ENCODE results near the gene TCF7L1.
"Not testable (repeated sequence)": the region's sequence is repeated elsewhere in the genome, so short reads cannot be mapped to it uniquely, and the experiment has no call there.

TCF7L1 gene

DNA sequence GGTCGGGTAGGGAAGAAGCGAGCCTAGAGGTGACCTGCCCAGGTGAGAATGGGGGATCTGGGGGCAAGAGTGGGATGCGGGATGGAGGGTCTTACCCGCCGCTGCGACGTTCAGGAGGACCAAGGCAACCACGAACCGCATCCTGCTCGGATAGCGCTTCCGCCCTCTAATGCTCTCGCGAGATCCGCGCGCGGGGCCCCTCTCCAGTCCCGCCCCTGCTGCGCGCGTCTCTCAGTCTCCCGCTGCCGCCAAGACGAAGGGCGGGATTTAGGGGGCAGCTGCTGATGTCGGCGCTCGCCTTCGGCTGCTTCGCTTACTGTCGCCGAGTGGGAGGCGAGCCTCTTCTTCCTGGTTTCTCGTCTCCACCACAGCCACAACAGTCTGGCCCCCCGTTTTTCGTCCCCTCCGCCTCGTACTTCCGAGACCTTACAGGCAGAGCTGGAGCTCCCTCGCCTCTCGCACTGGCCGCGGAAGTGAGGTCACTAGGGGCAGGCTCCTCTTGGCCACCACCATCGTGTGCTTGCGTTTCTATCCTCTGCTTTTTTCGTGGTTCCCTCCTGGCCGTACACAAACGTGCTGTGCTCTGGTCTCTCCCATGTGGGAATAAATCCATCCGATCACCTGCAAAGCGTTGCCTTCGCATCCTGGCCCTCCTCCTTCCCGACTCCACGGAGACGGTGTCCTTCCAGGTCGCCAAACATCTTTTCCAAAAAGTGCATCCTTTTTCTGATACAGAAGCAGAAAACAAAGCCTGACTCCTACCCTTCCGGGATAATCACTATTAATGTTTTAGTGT lies 194.8 kb downstream of the TCF7L1 start, which contains the start of gene TGOLN2:
TSS of gene TGOLN2 (minus strand) at position 168 of the 796 bp plus-strand sequence. CDS start at position 141, 27 bp downstream.
- peak; percentile 96 for DNase-seq

DNA sequence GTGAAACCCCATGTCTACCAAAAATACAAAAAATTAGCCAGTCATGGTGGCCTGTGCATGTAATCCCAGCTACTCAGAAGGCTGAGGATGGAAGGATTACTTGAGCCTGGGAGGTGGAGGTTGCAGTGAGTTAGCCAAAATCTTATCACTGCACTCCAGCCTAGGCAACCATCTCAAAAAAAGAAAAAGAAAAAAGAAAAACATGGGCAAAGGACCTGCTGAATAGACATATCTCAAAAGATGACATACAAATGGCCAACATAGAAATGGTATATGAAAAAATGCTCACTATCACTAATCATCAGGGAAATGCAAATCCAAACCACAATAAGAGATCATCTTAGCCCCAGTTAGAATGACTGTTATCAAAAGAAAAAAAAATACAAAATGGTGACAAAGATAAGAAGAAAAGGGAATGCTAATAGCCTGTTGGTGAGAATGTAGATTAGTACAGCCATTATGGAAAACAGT lies 196.0 kb downstream of the TCF7L1 start:
- no peak for DNase-seq

DNA sequence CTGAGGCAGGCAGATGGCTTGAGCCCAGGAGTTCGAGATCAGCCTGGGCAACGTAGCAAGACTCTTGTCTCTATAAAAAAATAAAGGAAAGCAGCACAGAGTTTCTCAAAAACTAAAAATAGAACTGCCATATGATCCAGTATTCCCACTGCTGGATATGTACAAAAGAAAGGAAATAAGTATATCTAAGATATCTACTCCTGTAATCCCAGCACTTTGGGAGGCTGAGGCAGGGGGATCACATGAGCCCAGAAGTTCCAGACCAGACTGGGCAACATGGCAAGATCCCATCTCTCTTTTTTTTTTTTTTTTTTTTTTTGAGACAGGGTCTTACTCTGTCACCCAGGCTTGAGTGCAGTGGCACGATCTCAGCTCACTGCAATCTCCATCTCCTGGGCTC lies 196.5 kb downstream of the TCF7L1 start:
- DNase-seq, result not testable (repeated sequence)

DNA sequence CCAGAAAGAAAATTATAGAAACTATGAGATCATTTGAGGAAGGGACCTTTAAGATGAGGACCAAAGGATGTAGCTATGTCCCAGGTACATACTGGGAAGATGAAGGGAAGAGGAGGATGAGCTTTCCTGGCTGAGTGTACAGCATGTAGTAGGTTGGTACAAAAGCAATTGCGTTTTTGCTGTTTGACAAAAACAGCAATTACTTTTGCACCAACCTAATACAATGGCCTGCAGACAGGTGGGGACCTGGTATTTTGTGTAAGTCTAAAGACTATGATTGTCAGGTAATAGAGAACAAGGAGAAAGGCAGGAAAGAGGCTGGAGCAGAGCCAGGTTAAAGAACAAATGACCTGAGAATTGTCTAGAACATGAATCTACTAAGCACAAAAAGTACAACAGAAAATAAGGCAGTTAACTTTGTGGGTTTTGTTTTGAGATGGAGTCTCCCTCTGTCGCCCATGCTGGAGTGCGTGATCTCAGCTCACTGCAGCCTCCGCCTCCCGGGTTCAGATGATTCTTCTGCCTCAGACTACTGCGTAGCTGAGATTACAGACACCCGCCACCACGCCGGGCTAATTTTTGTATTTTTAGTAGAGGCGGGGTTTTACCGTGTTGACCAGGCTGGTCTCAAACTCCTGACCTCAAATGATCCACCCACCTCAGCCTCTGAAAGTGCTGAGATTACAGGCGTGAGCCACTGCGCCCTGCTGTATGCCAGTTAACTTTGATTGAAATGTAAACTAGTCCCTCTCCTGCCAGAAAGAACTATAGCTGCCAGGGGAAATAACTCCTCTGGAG lies 197.8 kb downstream of the TCF7L1 start:
- DNase-seq, result no peak

DNA sequence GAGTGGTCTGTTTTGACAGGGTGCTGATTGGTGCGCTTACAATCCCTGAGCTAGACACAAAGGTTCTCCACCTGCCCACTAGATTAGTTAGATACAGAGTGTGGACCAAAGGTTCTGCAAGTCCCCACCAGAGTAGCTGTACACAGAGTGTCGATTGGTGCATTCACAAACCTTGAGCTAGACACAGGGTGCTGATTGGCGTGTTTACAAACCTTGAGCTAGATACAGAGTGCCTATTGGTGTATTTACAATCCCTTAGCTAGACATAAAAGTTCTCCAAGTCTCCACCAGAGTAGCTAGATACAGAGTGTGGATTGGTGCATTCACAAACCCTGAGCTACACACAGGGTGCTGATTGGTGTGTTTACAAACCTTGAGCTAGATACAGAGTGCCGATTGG lies 200.7 kb downstream of the TCF7L1 start:
- not testable (repeated sequence) for DNase-seq

DNA sequence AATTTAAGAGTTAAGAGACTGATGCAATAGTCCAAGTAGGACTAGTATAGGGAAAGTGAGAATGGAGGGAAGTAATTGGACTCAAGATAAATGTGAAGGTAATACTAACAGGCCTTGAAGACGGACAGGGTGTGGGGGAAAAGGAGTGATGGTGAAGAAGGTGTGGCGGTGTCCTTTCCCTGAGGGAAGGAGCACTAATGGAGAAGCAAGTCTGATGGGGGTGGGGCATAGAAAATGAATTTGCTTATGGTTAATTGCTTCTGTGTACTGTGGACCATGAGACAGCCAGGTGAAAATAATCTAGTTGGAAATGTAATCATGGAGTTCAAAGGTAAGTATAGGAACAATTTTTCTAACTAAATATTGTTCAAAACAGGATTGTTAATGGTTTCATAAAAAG lies 201.7 kb downstream of the TCF7L1 start:
- no peak for DNase-seq

DNA sequence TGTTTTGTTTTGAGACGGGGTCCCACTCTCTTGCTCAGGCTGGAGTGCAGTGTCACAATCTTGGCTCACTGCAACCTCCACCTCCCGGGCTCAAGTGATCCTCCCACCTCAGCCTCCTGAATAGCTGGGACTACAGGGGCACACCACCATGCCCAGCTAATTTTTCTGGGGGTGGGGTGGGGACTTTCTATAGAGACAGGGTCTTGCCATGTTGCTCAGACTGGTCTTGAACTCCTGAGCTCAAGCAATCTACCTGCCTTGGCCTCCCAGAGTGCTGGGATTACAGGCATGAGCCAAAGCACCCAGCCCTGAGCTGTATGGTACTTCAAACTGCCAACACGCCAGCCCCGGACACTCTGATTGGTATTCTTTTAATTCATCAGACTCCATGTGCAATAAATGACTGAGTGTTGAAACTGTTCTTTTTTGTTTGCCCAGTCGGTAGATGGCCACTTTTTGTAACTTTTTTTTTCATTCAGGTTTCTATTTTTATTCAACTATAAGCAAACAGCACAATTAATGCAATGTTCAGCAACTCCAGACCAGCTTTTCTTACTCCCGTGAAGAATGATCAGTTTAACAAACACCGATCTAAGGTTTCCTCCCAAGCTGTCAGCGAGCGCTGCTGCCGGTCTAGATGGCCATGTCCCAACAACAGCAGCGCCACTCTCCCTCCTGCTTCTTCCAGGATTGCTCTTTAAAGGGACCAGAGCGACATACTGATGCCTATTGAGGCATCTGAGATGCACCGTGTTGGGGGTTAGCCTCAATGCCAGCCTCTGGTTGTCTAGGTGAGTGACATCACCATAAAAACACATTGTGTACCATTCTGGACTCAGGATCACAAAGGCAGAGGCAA lies 207.1 kb downstream of the TCF7L1 start:
- DNase-seq, result no peak

DNA sequence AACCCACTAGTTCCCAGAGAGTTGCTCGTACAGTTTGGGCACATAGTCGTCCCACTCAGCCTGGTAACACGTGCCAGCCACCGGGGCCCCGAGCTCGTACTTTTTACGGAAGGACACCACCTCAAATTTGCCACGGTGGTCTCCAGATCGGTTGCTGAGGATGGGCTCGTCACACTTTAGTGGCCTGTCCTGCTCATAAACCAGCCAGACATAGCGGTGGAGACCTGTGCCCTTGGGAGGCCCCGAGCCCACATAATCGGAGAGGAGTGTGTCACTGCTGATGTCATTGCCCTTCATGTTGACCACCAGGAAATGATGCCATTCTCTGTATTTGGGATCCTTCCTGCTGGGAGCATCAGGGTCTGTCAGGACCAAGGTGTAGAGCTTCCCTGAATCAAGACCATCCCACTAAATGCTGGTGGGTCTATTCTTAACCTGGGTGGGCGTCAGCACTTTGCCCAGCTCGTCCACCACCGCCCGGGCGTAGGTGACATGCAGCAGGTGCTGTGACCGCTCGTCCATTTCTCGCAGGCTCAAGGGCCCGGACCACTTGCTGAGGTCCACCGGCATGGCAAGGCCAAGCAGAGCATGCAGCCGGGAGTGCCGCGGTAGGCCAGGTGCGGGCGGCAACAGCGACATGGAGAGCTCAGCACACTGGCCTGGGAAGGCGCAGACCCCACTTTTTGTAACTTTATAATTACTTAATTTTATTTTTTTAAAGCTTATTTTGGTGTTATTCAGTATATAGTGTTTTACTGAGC lies 208.3 kb downstream of the TCF7L1 start:
- DNase-seq, result no peak

DNA sequence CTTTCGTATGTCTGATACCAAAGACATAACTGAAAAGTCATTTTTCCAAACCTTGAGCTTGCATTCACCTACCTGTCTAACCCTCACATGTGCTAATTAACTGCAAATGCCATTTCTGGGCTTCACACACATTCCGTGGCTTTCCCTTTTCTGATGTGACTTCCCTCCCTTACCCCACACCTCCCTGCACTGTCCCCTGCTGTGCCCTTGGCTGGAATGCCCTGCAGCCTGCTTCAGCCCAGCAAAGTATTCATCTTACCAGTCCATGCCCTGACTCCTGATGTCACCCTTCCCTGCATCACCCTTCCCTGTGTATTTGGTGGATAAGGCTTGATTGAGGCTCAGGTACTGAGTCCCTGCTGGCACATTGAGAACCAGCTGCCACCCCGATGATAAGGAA lies 209.0 kb downstream of the TCF7L1 start:
- DNase-seq, result no peak

DNA sequence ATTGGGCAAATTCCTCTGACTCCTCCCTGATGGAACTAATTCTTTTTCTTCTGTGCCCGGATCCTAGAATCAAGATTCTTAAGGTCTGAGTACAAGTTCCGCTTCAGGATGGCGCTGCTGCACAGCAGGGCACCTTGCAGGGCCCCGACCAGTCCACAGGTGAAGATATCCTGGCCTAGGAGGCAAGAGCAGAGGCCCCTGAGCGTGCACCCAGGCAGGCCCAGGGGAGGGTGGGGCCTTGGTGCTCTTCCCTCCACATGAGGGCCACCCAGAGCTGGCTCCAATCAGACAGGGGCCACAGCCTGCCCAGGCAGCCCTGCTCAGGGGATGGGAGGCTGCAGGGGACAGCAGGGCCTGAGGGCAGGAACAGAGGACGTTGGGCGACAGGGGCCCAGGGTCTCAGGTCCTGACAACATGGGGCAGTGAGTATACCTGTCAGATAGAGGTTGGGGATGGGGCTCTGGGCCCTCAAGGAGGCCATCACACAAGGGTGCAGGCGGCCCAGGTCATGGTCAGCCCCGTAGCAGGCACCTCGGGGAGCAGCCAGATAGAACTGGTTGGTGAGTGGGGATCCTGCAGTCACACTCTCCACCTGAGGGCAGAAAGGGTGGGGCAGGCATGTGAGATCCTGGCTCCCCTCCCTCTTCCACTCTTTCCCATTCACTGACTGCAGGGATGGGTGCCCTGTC lies 210.2 kb downstream of the TCF7L1 start:
- DNase-seq, result not testable (repeated sequence)

DNA sequence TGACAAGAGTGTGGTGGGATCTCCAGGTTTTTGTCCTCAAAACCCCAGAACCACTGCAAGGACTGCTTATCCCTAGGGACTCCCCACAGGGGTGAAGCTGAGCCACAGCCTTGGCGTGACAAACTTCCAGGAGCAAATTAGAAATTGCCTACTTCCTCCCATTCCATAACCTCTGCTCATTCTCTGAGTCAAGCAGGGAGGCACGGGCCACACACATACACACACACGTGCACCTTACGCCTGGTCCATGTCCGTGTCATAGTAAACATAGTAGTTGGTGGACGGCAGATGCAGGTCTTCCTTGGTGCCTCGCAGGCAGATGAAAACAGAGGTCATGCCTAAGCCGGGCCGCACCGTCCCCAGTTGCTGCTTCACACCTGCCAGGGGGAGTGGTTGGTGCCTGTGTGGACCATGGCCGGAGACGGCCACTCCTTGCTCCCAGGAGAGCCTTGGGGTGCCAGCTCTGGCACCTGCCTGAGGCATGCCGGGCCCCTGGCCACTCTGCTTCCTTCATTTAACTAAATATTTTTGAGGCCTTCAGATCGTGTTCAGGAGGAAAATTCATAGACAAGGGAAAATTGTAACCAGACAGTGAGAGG lies 211.3 kb downstream of the TCF7L1 start:
- no peak for DNase-seq

DNA sequence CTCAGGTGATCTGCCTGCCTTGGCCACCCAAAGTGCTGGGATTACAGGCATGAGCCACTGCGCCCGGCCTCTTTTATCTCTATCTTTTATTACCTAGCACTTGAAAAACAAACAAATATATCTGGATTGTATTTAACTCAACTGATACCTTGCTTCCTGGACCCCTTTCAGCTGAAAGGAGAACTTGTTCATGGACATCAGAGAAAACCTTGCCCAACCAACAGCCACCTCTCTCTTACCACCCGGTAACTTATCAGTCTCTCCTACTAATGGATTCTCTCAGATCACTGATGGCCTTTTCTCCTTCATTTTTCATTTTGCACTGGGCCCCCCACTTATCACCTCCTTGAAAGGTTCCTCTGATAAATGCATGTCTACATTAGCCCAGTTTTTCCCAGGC lies 214.4 kb downstream of the TCF7L1 start:
- no peak for DNase-seq

DNA sequence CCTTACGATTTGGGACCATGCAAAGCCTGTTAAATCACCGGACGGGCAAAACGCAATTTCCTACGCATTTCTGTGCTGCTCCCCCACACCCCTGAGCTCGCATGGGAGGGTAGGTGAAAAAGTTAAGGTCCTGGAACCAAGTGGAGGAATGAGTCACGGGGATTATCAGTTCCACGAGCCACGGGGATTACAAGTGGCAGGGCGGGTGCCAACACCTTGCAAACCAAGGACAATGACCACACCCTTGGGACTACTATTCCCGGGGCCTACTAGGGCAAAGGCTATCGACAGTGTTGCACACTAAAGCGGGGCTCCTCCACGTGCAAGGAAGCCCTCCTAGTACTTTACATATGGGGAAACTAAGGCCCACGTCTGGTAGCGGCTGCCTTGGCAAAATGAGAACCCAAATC lies 220.7 kb downstream of the TCF7L1 start:
- DNase-seq, result peak; percentile 34

DNA sequence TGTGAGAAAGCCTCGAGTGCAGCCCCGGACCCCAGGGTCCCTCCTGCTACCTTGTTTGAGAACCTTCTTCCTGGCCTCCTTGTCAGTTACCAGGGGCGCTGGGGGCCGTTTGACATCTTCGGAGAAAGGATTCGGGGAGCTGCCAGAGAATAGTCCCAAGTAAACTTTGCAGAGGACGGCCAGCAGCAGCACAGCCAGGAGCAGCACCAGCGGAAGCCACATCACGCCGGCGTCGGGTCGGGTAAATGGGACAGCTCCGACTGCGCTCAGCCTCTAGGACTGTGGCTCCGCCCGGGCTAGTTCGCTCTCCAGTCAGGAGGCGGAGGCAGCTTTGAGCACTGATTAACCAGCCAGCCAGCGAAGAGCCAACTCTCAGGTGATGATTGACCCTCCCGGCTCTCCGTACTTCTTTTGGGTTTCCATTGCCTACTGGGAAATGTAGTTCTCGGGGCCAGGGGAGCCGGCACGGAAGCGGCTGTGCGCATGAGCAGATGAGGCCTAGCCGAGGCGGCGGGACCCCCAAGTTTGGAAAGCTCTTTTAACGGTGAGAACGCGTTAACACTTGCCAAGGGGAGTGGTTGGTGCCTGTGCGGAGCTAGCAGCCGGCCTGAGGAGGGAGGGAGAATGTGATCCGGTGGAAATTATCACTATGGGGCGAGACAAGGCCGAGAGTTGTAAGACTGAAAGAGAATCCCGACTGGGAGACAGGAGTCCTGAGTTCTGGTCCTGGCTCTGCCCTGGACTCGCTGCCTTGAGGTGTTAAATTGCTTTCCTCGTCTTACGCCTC lies 221.3 kb downstream of the TCF7L1 start, which contains the start of the genes ELMOD3 and RETSAT:
TSS of gene ELMOD3 (plus strand) at position 484 of the 787 bp plus-strand sequence. CDS start 2,430 bp downstream, outside the sequence.
TSS of gene RETSAT (minus strand) at position 243 of the 787 bp plus-strand sequence. CDS start at position 222, 21 bp downstream.
- DNase-seq, result peak; percentile 90

DNA sequence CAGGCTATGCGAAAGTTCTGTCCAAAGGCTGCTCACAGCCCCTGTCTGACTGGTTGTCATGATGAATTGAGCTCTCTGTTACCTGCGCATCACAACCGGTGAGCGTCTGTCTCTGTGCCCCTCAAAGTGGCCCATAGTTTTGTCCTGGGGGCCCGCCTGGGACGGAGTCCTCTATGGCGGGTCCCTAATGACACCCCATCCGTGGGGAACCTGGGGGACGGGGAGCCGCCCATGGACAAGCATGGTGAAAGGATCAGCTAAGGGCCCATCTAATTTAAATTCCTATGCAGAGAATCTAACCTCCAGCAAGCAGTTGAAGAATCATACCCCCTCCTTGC lies 221.8 kb downstream of the TCF7L1 start:
- DNase-seq, result no peak

DNA sequence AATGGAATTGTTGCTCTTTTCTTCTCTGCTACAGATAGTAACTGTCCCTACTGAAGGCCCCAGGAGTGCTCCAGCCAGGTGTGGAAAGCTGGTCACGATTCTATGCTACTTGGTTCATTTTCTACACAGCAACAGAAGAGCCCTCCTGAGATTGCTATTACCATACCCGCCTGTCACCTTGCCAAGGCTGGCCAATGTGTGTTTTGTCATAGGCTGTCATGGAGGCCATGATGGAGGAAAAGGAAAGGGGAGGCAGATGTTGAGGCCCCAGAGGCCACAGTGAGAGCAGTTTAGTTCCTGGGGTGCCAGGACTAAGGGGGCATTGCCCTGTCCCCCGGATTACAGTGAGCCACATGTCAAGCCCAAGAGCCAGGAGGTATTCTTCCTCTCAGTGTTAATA lies 222.3 kb downstream of the TCF7L1 start:
- DNase-seq, result no peak

DNA sequence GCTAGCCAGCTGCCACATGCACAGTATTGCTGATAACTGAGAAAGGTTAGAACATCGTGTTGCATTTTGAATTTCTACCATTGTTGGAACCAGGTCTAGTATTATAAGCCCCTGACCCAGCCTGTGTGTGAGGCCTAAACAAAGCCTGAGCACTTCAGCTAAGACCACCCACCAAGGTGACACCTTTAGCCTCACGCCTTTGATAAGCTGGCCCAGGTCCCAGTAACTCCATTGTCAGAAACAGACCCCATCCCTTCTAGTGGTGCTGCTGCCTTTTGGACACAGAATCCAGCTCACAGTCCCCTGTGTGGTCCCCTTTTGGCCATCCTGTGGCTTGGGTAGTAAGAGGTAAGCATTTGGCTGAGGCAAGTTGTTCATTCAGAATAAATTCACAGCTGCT lies 223.0 kb downstream of the TCF7L1 start:
- DNase-seq, result no peak

DNA sequence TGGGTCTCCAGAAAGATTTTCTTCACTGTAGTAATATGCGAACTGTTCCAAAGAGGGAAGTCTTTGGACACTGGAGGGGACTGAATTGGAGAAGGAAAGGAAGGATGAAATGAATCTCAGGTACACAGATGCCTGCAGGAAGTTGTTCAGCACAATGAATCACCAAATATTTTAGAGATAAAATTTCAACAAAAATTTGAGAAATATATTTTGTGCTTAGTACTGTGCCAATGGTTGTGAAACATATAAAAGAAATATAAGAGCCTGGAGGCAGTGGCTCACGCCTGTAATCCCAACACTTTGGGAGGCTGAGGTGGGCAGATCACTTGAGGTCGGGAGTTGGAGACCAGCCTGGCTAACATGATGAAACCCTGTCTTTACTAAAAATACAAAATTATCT lies 224.5 kb downstream of the TCF7L1 start:
- DNase-seq, result no peak
